HFFc6 (cell line): Measurements from ENCODE around the gene RTRAF. TPM values are rescaled to one million over a fixed set of nuclear protein-coding genes. Genes with fewer than 3 reads are reported as not detected.

Experiments used
- DNase-seq: peaks from one replicate; pipeline ENCODE4 v3.0.0-alpha.2; 2018
- H3K27ac Mint-ChIP-seq: 2 replicates; pipeline ENCODE4 v1.8.0; 2020; ENCODE audit warnings: mild to moderate bottlenecking, mixed read lengths
- H3K27me3 Mint-ChIP-seq: 2 replicates; pipeline ENCODE4 v1.8.0; 2021; ENCODE audit warnings: mild to moderate bottlenecking, moderate library complexity, mixed read lengths; ENCODE audit not compliant: insufficient read depth
- H3K36me3 Mint-ChIP-seq: 2 replicates; pipeline ENCODE4 v1.8.0; 2021; ENCODE audit warnings: low read depth, mixed read lengths
- H3K4me1 Mint-ChIP-seq: 2 replicates; pipeline ENCODE4 v1.8.0; 2020; ENCODE audit warnings: low read depth, mixed read lengths
- H3K4me3 Mint-ChIP-seq: 2 replicates; pipeline ENCODE4 v1.8.0; 2020; ENCODE audit warnings: mild to moderate bottlenecking, moderate library complexity, mixed read lengths
- H3K9me3 Mint-ChIP-seq: 2 replicates; pipeline ENCODE4 v1.8.0; 2020; ENCODE audit warnings: mild to moderate bottlenecking, mixed read lengths
- CTCF ChIP-seq: fragments of 200-600 bp; sonication (generic); IDR thresholded peaks from 2 replicates; pipeline ENCODE4 v1.5.0; 2021; ENCODE audit warnings: antibody characterized with exemption, mild to moderate bottlenecking
- total RNA-seq, 6 experiments: library from RNA; stranded (reverse); fragmentation: NEBNext Ultra II Directional; extraction: Animal tissue kit (Norgen Biotek cat#: 25700); gene quantifications; 2 replicates in 1 of 6; 3 replicates in 5 of 6; pipeline ENCODE4 v1.2.3, GENCODE V29; 2021

The RTRAF gene
- total RNA-seq, 6 experiments from 2014 or later = 161 to 181 (median 179) TPM

- no peaks in the 10 kb centered on the region for H3K9me3 Mint-ChIP-seq
- DNase-seq = peak; percentile 73
- peaks cover 61% of the 10 kb centered on the region for H3K4me1 Mint-ChIP-seq
- peaks cover 60% of the 10 kb centered on the region for H3K36me3 Mint-ChIP-seq
- H3K4me3 Mint-ChIP-seq = peak overlapping the region; percentile 18; the same call in 1 of the 2 replicates
- H3K27me3 Mint-ChIP-seq = peaks cover 2% of the 10 kb centered on the region; the same call in 1 of the 2 replicates
- no peak for TF ChIP-seq CTCF
- peak overlapping the region; percentile 96 for H3K27ac Mint-ChIP-seq
Observed at GRCh38 chr14:52023518-52023917, 34.2 kb downstream of the RTRAF start.

GRCh38 chr14:52025310-52025709 lies 36.0 kb downstream of the RTRAF start:
- H3K4me3 Mint-ChIP-seq = peak overlapping the region; percentile 58
- H3K4me1 Mint-ChIP-seq = peaks cover 70% of the 10 kb centered on the region
- H3K27ac Mint-ChIP-seq = peak overlapping the region; percentile 96

GRCh38 chr14:52026017-52026660 lies 36.8 kb downstream of the RTRAF start:
- Mint-ChIP-seq H3K4me1 (peaks cover 78% of the 10 kb centered on the region), H3K4me3 (peak overlapping the region; percentile 58), H3K27me3 (peaks cover 2% of the 10 kb centered on the region; the same call in 1 of the 2 replicates), H3K27ac (peak overlapping the region; percentile 96), H3K36me3 (peaks cover 60% of the 10 kb centered on the region), H3K9me3 (no peaks in the 10 kb centered on the region)
- no peak for DNase-seq
- no peak for TF ChIP-seq CTCF

More at GRCh38 chr14:52025310-52025709, 36.0 kb downstream of the RTRAF start:
- Mint-ChIP-seq H3K9me3 (no peaks in the 10 kb centered on the region), H3K36me3 (peaks cover 56% of the 10 kb centered on the region), H3K27me3 (peaks cover 2% of the 10 kb centered on the region; the same call in 1 of the 2 replicates)
- no peak for TF ChIP-seq CTCF
- peak; percentile 84 for DNase-seq

GRCh38 chr14:52026901-52027300 lies 37.6 kb downstream of the RTRAF start:
- TF ChIP-seq CTCF = no peak
- Mint-ChIP-seq H3K36me3 (peaks cover 59% of the 10 kb centered on the region), H3K4me3 (no peak overlapping the region), H3K9me3 (no peaks in the 10 kb centered on the region), H3K4me1 (peaks cover 86% of the 10 kb centered on the region), H3K27ac (peak overlapping the region; percentile 45), H3K27me3 (peaks cover 2% of the 10 kb centered on the region; the same call in 1 of the 2 replicates)
- DNase-seq = no peak

- peaks cover 2% of the 10 kb centered on the region; the same call in 1 of the 2 replicates for H3K27me3 Mint-ChIP-seq
- DNase-seq = no peak
- H3K4me1 Mint-ChIP-seq = peaks cover 84% of the 10 kb centered on the region
- no peak overlapping the region; the same call in 1 of the 2 replicates for H3K27ac Mint-ChIP-seq
- H3K4me3 Mint-ChIP-seq = no peak overlapping the region
- no peaks in the 10 kb centered on the region for H3K9me3 Mint-ChIP-seq
- H3K36me3 Mint-ChIP-seq = peaks cover 58% of the 10 kb centered on the region
- no peak for TF ChIP-seq CTCF
Observed at GRCh38 chr14:52029881-52030280, 40.5 kb downstream of the RTRAF start.
